Suprapubic skin (tissue), 4 donors: ENCODE results near the gene AQR. TPM values are rescaled to one million over a fixed set of nuclear protein-coding genes. Genes with fewer than 3 reads are reported as not detected.

ENCODE experiments used
- DNase-seq, 2 donors: peaks; one replicate each; pipeline ENCODE4 v3.0.0-alpha.2; 2019; ENCODE audit warnings: low spot score in 2 of 2
- H3K27ac ChIP-seq: fragments of 200-600 bp; sonication (generic); one replicate; pipeline ENCODE4 v1.5.1; 2019
- H3K27me3 ChIP-seq: fragments of 200-600 bp; sonication (generic); one replicate; pipeline ENCODE4 v1.5.1; 2019
- H3K36me3 ChIP-seq: fragments of 200-600 bp; sonication (generic); one replicate; pipeline ENCODE4 v1.5.1; 2019
- H3K4me1 ChIP-seq: fragments of 200-600 bp; sonication (generic); one replicate; pipeline ENCODE4 v1.5.1; 2019
- H3K4me3 ChIP-seq: fragments of 200-600 bp; sonication (generic); one replicate; pipeline ENCODE4 v1.5.1; 2019; ENCODE audit warnings: mild to moderate bottlenecking
- H3K9me3 ChIP-seq: fragments of 200-600 bp; sonication (generic); one replicate; pipeline ENCODE4 v1.5.1; 2019
- CTCF ChIP-seq, 2 donors: fragments of 200-600 bp in 1 of 2; fragments of 450-650 bp in 1 of 2; sonication (generic) in 1 of 2; IDR thresholded peaks; one replicate each; pipeline ENCODE4 v1.5.1; 2016 to 2019; ENCODE audit warnings: antibody characterized with exemption in 2 of 2, mild to moderate bottlenecking in 1 of 2, moderate library complexity in 1 of 2
- EP300 ChIP-seq: sonication (generic); formaldehyde crosslinking; IDR thresholded peaks from one replicate; pipeline ENCODE4 v1.6.1; 2017; ENCODE audit warnings: antibody characterized with exemption
- POLR2A ChIP-seq, 2 donors: fragments of 450-650 bp; IDR thresholded peaks; one replicate each; pipeline ENCODE4 v1.6.1; 2017; ENCODE audit warnings: antibody characterized with exemption in 2 of 2, mild to moderate bottlenecking in 2 of 2, moderate library complexity in 2 of 2
- POLR2AphosphoS5 ChIP-seq, 3 donors: sonication (generic); formaldehyde crosslinking; IDR thresholded peaks; one replicate each; pipeline ENCODE4 v1.6.1; 2017; ENCODE audit warnings: antibody characterized with exemption in 3 of 3
- WGBS: methylation state at CpG from one replicate; pipeline ENCODE4 v1.1.5; 2018; 5-methylcytosine and 5-hydroxymethylcytosine counted together
- total RNA-seq, 4 donors: library from RNA; depleted of rRNA; stranded (reverse); fragments of >200 nt; gene quantifications; one replicate each; pipeline ENCODE4 v1.1.0, GENCODE V29; 2016

The AQR gene
- total RNA-seq, 4 donors from 2014 or later: 21.8 to 41.1 (median 25.7) TPM

- H3K36me3 ChIP-seq: peaks cover 69% of the 10 kb centered on the region
- no peak for TF ChIP-seq CTCF (IDR thresholded peaks at IDR 0.05)
- TF ChIP-seq POLR2A (IDR thresholded peaks at IDR 0.05): no peak
- no peak for TF ChIP-seq POLR2AphosphoS5 (IDR thresholded peaks at IDR 0.05)
- no peak for TF ChIP-seq EP300
- H3K9me3 ChIP-seq: peaks cover 11% of the 10 kb centered on the region
- H3K27me3 ChIP-seq: no peaks in the 10 kb centered on the region
- H3K4me3 ChIP-seq: no peak overlapping the region
- no peaks in the 10 kb centered on the region for H3K4me1 ChIP-seq
- no peak for DNase-seq
- H3K27ac ChIP-seq: no peak overlapping the region
- WGBS: 80% methylated on average over 7 of the region's 7 CpGs
Observed at GRCh38 chr15:34892963-34893591, 76.5 kb downstream of the AQR start.

DNA sequence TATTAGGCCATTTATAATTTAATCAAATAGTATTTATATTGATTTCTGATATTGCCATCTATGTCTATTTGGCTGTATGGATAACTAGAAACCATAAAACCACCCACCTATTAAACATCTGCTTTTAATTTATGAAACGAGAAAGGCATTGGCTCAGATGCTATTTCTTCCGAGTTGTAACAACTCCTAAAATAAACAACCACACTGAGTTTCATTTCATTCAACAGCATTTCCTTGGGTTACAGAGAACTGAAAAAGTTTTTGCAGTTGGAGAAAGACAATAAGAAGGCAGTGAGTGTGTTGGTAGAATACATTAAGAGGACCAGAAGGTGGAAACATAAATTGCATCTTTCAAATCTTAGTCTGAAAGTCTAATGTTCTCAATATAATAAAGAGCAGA lies 79.1 kb downstream of the AQR start:
- no peak for TF ChIP-seq EP300
- Histone ChIP-seq H3K4me1 (no peaks in the 10 kb centered on the region), H3K27ac (no peak overlapping the region), H3K27me3 (no peaks in the 10 kb centered on the region), H3K36me3 (peaks cover 61% of the 10 kb centered on the region), H3K4me3 (no peak overlapping the region), H3K9me3 (peaks cover 11% of the 10 kb centered on the region)
- DNase-seq: no peak
- WGBS: 68% methylated on average over 2 of the region's 2 CpGs

DNA sequence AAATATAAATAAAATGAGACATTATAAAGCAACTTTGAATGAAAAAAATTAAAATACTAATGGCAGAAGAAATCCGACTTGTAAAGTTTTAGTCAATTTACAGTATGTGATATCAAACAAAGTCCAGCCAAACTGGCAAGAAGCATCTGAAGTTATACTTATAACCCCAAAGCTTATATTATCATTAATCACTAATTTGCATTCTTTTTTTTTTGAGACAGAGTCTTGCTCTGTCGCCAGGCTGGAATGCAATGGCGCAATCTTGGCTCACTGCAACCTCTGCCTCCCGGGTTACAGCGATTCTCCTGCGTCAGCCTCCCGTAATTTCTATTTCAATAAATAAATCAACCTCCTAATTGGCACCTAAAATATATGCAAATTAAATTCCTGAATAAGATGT lies 80.1 kb downstream of the AQR start:
- H3K27me3 ChIP-seq: no peaks in the 10 kb centered on the region
- DNase-seq: no peak
- H3K27ac ChIP-seq: no peak overlapping the region
- no peaks in the 10 kb centered on the region for H3K4me1 ChIP-seq
- TF ChIP-seq POLR2AphosphoS5 (IDR thresholded peaks at IDR 0.05) (no peak), POLR2A (IDR thresholded peaks at IDR 0.05) (no peak), CTCF (IDR thresholded peaks at IDR 0.05) (no peak), EP300 (no peak)
- peaks cover 11% of the 10 kb centered on the region for H3K9me3 ChIP-seq
- H3K36me3 ChIP-seq: peaks cover 55% of the 10 kb centered on the region
- H3K4me3 ChIP-seq: no peak overlapping the region
- WGBS: 72% methylated on average over 7 of the region's 7 CpGs

- TF ChIP-seq POLR2AphosphoS5 (IDR thresholded peaks at IDR 0.05) (no peak), CTCF (IDR thresholded peaks at IDR 0.05) (no peak), EP300 (no peak), POLR2A (IDR thresholded peaks at IDR 0.05) (no peak)
- no peak for DNase-seq
- H3K36me3 ChIP-seq: peaks cover 67% of the 10 kb centered on the region
- H3K27ac ChIP-seq: no peak overlapping the region
- H3K27me3 ChIP-seq: no peaks in the 10 kb centered on the region
- no peak overlapping the region for H3K4me3 ChIP-seq
- H3K9me3 ChIP-seq: no peaks in the 10 kb centered on the region
- H3K4me1 ChIP-seq: no peaks in the 10 kb centered on the region
Observed at GRCh38 chr15:34886134-34886533, 83.4 kb downstream of the AQR start.

DNA sequence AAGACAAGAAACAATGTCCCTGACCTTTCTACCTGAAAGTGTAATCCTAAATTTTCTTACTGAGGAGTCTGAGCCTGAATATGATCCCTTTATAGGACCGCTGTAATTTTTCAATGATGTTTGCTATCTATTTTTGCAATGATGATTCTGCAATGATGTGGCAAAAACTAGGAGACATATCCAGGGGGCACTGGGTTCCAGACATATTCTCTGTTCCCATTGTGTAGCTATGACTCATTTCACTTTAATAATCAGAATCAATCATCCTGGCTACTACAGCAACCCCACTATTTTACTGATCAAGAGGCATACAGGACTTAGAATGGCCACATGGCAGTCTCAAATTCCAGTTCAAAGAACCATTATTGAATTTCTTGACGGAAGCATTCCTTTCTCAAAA lies 85.9 kb downstream of the AQR start:
- WGBS: 98% methylated on average over 2 of the region's 2 CpGs
- no peak for DNase-seq
- Histone ChIP-seq H3K36me3 (peaks cover 74% of the 10 kb centered on the region), H3K4me3 (no peak overlapping the region), H3K4me1 (no peaks in the 10 kb centered on the region), H3K27me3 (no peaks in the 10 kb centered on the region), H3K27ac (no peak overlapping the region), H3K9me3 (no peaks in the 10 kb centered on the region)
- no peak for TF ChIP-seq POLR2A (IDR thresholded peaks at IDR 0.05)
- no peak for TF ChIP-seq CTCF (IDR thresholded peaks at IDR 0.05)
- no peak for TF ChIP-seq EP300
- TF ChIP-seq POLR2AphosphoS5 (IDR thresholded peaks at IDR 0.05): no peak

GRCh38 chr15:34883042-34883441 lies 86.5 kb downstream of the AQR start:
- peaks cover 72% of the 10 kb centered on the region for H3K36me3 ChIP-seq
- no peak overlapping the region for H3K27ac ChIP-seq
- H3K4me3 ChIP-seq: no peak overlapping the region
- H3K9me3 ChIP-seq: no peaks in the 10 kb centered on the region
- H3K27me3 ChIP-seq: no peaks in the 10 kb centered on the region
- 93% methylated on average over 1 of the region's 1 CpG for WGBS
- no peak for DNase-seq
- no peaks in the 10 kb centered on the region for H3K4me1 ChIP-seq
- TF ChIP-seq POLR2AphosphoS5 (IDR thresholded peaks at IDR 0.05) (no peak), POLR2A (IDR thresholded peaks at IDR 0.05) (no peak), CTCF (IDR thresholded peaks at IDR 0.05) (no peak), EP300 (no peak)
